ENCODE results near the gene CDH5. TPM values are rescaled to one million over a fixed set of nuclear protein-coding genes. Genes with fewer than 3 reads are reported as not detected.

CDH5 gene
- total RNA-seq, 1 donor from 2014 or later: not detected

GRCh38 chr16:66355526-66355925, 11.0 kb upstream of the CDH5 start:
- intact Hi-C loops (cut with micrococcal nuclease): no loop called here
- Mint-ChIP-seq H3K27ac (no peak overlapping the region), H3K27me3 (peaks cover 25% of the 10 kb centered on the region), H3K36me3 (ENCODE audit: low read depth) (no peaks in the 10 kb centered on the region), H3K9me3 (peaks cover 2% of the 10 kb centered on the region), H3K4me3 (no peak overlapping the region), H3K4me1 (no peaks in the 10 kb centered on the region)
- ATAC-seq (ENCODE audit: low read depth): no peak
- no peak for DNase-seq
- ChIA-PET CTCF (interaction anchor here (4.0 kb wide), 1 partner anchor 12 kb away, joined by 16 read pairs; no protein-coding TSS in a partner anchor), POLR2A (no interaction called here)
- no peak for TF ChIP-seq CTCF (IDR thresholded peaks at IDR 0.05)

GRCh38 chr16:66357523-66357928, 9.0 kb upstream of the CDH5 start:
- Mint-ChIP-seq H3K27me3 (peaks cover 40% of the 10 kb centered on the region), H3K9me3 (no peaks in the 10 kb centered on the region), H3K4me1 (no peaks in the 10 kb centered on the region), H3K36me3 (ENCODE audit: low read depth) (no peaks in the 10 kb centered on the region), H3K4me3 (no peak overlapping the region), H3K27ac (no peak overlapping the region)
- TF ChIP-seq CTCF (IDR thresholded peaks at IDR 0.05): no peak
- ATAC-seq (ENCODE audit: low read depth) (no peak), DNase-seq (no peak)
- CTCF ChIA-PET: interaction anchor here (1.2 to 4.0 kb wide), 6 partner anchors 10 to 510 kb away, joined by 4 to 16 read pairs (median 6); no protein-coding TSS in a partner anchor
- POLR2A ChIA-PET: no interaction called here
- intact Hi-C loops (cut with micrococcal nuclease): no loop called here

GRCh38 chr16:66358231-66358630, 8.3 kb upstream of the CDH5 start:
- Mint-ChIP-seq H3K9me3 (no peaks in the 10 kb centered on the region), H3K27me3 (peaks cover 44% of the 10 kb centered on the region), H3K4me3 (no peak overlapping the region), H3K36me3 (ENCODE audit: low read depth) (no peaks in the 10 kb centered on the region), H3K4me1 (no peaks in the 10 kb centered on the region), H3K27ac (no peak overlapping the region)
- DNase-seq (no peak), ATAC-seq (ENCODE audit: low read depth) (no peak)
- TF ChIP-seq CTCF (IDR thresholded peaks at IDR 0.05): no peak
- intact Hi-C loops (cut with micrococcal nuclease): no loop called here
- ChIA-PET POLR2A (no interaction called here), CTCF (interaction anchor here (1.2 to 4.0 kb wide), 6 partner anchors 10 to 510 kb away, joined by 4 to 16 read pairs (median 6); no protein-coding TSS in a partner anchor)

GRCh38 chr16:66359012-66359411, 7.5 kb upstream of the CDH5 start:
- Mint-ChIP-seq H3K36me3 (ENCODE audit: low read depth) (no peaks in the 10 kb centered on the region), H3K27me3 (peaks cover 44% of the 10 kb centered on the region), H3K27ac (no peak overlapping the region), H3K4me1 (no peaks in the 10 kb centered on the region), H3K9me3 (no peaks in the 10 kb centered on the region), H3K4me3 (no peak overlapping the region)
- ChIA-PET CTCF (interaction anchor here (2.2 kb wide), 1 partner anchor 509 kb away, joined by 7 read pairs; no protein-coding TSS in a partner anchor), POLR2A (no interaction called here)
- DNase-seq: no peak
- ATAC-seq (ENCODE audit: low read depth): no peak
- intact Hi-C loops (cut with micrococcal nuclease): no loop called here
- TF ChIP-seq CTCF (IDR thresholded peaks at IDR 0.05): no peak

GRCh38 chr16:66359811-66360608, 6.5 kb upstream of the CDH5 start:
- H3K27ac Mint-ChIP-seq: no peak overlapping the region
- POLR2A ChIA-PET: no interaction called here
- DNase-seq: no peak
- intact Hi-C loops (cut with micrococcal nuclease): no loop called here
- no peaks in the 10 kb centered on the region for H3K36me3 Mint-ChIP-seq (ENCODE audit: low read depth)
- ATAC-seq (ENCODE audit: low read depth): no peak
- peaks cover 47% of the 10 kb centered on the region for H3K27me3 Mint-ChIP-seq
- H3K4me1 Mint-ChIP-seq: no peaks in the 10 kb centered on the region
- CTCF ChIA-PET: no interaction called here
- H3K4me3 Mint-ChIP-seq: no peak overlapping the region
- no peak for TF ChIP-seq CTCF (IDR thresholded peaks at IDR 0.05)
- H3K9me3 Mint-ChIP-seq: no peaks in the 10 kb centered on the region
